Uterus (tissue), 4 donors: Measurements from ENCODE around the gene MCUB. TPM values are rescaled to one million over a fixed set of nuclear protein-coding genes. Genes with fewer than 3 reads are reported as not detected.

ENCODE experiments used
- DNase-seq, 2 donors: peaks; one replicate each; pipeline ENCODE4 v3.0.0-alpha.2; 2019 to 2020
- H3K27ac ChIP-seq, 2 donors: fragments of 200-600 bp; sonication (generic); 1 replicate in 1 of 2; 2 replicates in 1 of 2; pipeline ENCODE4 v1.5.1; 2016 to 2018
- H3K27me3 ChIP-seq, 2 donors: fragments of 200-600 bp; sonication (generic); one replicate each; pipeline ENCODE4 v1.5.1; 2018 to 2019; ENCODE audit warnings: control low read depth in 1 of 2
- H3K36me3 ChIP-seq, 2 donors: fragments of 200-600 bp; sonication (generic); one replicate each; pipeline ENCODE4 v1.5.1; 2019; ENCODE audit warnings: control low read depth in 1 of 2
- H3K4me1 ChIP-seq, 2 donors: fragments of 200-600 bp; sonication (generic); one replicate each; pipeline ENCODE4 v1.5.1; 2018 to 2019; ENCODE audit warnings: control low read depth in 1 of 2
- H3K4me3 ChIP-seq, 2 donors: fragments of 200-600 bp; sonication (generic); 1 replicate in 1 of 2; 2 replicates in 1 of 2; pipeline ENCODE4 v1.5.1; 2018 to 2019; ENCODE audit warnings: mild to moderate bottlenecking in 1 of 2
- H3K9me3 ChIP-seq, 2 donors: fragments of 200-600 bp; sonication (generic); one replicate each; pipeline ENCODE4 v1.5.1; 2019; ENCODE audit warnings: control low read depth in 1 of 2
- CTCF ChIP-seq, 4 experiments: fragments of 200-600 bp in 2 of 4; fragments of 450-650 bp in 2 of 4; sonication (generic) in 2 of 4; IDR thresholded peaks; one replicate each; pipeline ENCODE4 v1.5.1; 2016 to 2019; ENCODE audit warnings: antibody characterized with exemption in 4 of 4, mild to moderate bottlenecking in 2 of 4, moderate library complexity in 1 of 4
- POLR2A ChIP-seq, 2 donors: fragments of 450-650 bp; IDR thresholded peaks; one replicate each; pipeline ENCODE4 v1.6.1; 2016; ENCODE audit warnings: antibody characterized with exemption in 2 of 2, mild to moderate bottlenecking in 1 of 2, moderate library complexity in 1 of 2
- intact Hi-C: fragments of 100-400 bp; cut with DNase I; formaldehyde crosslinking; loops from one replicate; pipeline ENCODE4 v1.15.1; 2023; ENCODE audit warnings: low total_unique reads
- total RNA-seq, 4 donors: library from RNA; depleted of rRNA in 3 of 4; stranded (reverse); fragments of >200 nt in 3 of 4; gene quantifications; one replicate each; pipeline versions ENCODE4 v1.1.0 to v1.2.4, GENCODE V29; 2014 to 2023
- donor health status: DM: yes; HTN: yes; CAD: no.

MCUB gene
- total RNA-seq, 4 donors from 2014 or later = 3.3 to 34.8 (median 21.4) TPM

- no peaks in the 10 kb centered on the region for H3K4me1 ChIP-seq
- TF ChIP-seq CTCF (IDR thresholded peaks at IDR 0.05) (no peak), POLR2A (IDR thresholded peaks at IDR 0.05) (no peak)
Measured at GRCh38 chr4:109655396-109655795, 95.3 kb downstream of the MCUB start.

GRCh38 chr4:109657854-109658418, 97.9 kb downstream of the MCUB start:
- intact Hi-C loops = no loop called here
- peaks cover 0 to under 1% of the 10 kb centered on the region in 2 donors for H3K9me3 ChIP-seq
- H3K27me3 ChIP-seq = no peaks in the 10 kb centered on the region
- no peak for TF ChIP-seq CTCF (IDR thresholded peaks at IDR 0.05)
- no peak overlapping the region for H3K27ac ChIP-seq
- no peak for DNase-seq
- H3K4me3 ChIP-seq = no peak overlapping the region
- H3K36me3 ChIP-seq = no peaks in the 10 kb centered on the region
- no peaks in the 10 kb centered on the region for H3K4me1 ChIP-seq

More at GRCh38 chr4:109655396-109655795, 95.3 kb downstream of the MCUB start:
- Histone ChIP-seq H3K27me3 (no peaks in the 10 kb centered on the region), H3K27ac (no peak overlapping the region), H3K9me3 (peaks cover 0 to 7% of the 10 kb centered on the region in 2 donors), H3K4me3 (no peak overlapping the region), H3K36me3 (no peaks in the 10 kb centered on the region)
- no peak for DNase-seq
- intact Hi-C loops = no loop called here

- DNase-seq = no peak
- no peak for TF ChIP-seq POLR2A (IDR thresholded peaks at IDR 0.05)
- TF ChIP-seq CTCF (IDR thresholded peaks at IDR 0.05) = peak in 2 of 4 experiments; percentile 14 to 18
- intact Hi-C loops = no loop called here
Measured at GRCh38 chr4:109658871-109659410, 98.9 kb downstream of the MCUB start.

GRCh38 chr4:109662116-109662515, 102.1 kb downstream of the MCUB start:
- no peak overlapping the region for H3K4me3 ChIP-seq
- intact Hi-C loops = no loop called here
- no peak for DNase-seq
- TF ChIP-seq POLR2A (IDR thresholded peaks at IDR 0.05) (no peak), CTCF (IDR thresholded peaks at IDR 0.05) (no peak)
- no peaks in the 10 kb centered on the region for H3K9me3 ChIP-seq
- no peaks in the 10 kb centered on the region for H3K36me3 ChIP-seq
- no peaks in the 10 kb centered on the region for H3K4me1 ChIP-seq
- no peak overlapping the region for H3K27ac ChIP-seq
- no peaks in the 10 kb centered on the region for H3K27me3 ChIP-seq

More at GRCh38 chr4:109658871-109659410, 98.9 kb downstream of the MCUB start:
- Histone ChIP-seq H3K4me1 (no peaks in the 10 kb centered on the region), H3K27me3 (no peaks in the 10 kb centered on the region), H3K4me3 (no peak overlapping the region), H3K27ac (no peak overlapping the region), H3K36me3 (no peaks in the 10 kb centered on the region), H3K9me3 (no peaks in the 10 kb centered on the region)

- Histone ChIP-seq H3K4me1 (no peaks in the 10 kb centered on the region), H3K27me3 (no peaks in the 10 kb centered on the region), H3K4me3 (no peak overlapping the region), H3K36me3 (no peaks in the 10 kb centered on the region), H3K27ac (no peak overlapping the region), H3K9me3 (no peaks in the 10 kb centered on the region)
- DNase-seq = no peak
- intact Hi-C loops = no loop called here
- TF ChIP-seq POLR2A (IDR thresholded peaks at IDR 0.05) = no peak
- no peak for TF ChIP-seq CTCF (IDR thresholded peaks at IDR 0.05)
Measured at GRCh38 chr4:109662771-109663170, 102.7 kb downstream of the MCUB start.
